ENCODE data around the gene MBOAT1.

MBOAT1 gene

GRCh38 chr6:20211037-20211940, 980 bp downstream of the MBOAT1 start (continued):
- TF ChIP-seq POU6F1 (CRISPR knock-in tag; IDR thresholded peaks at IDR 0.05; ENCODE audit: borderline replicate concordance, low read depth) (no peak), GLIS3 (CRISPR knock-in tag; IDR thresholded peaks at IDR 0.05) (no peak)

- ATAC-seq, result no peak
- TF ChIP-seq TCF4 (CRISPR knock-in tag; IDR thresholded peaks at IDR 0.05; ENCODE audit: borderline replicate concordance) (no peak), ZNF8 (CRISPR knock-in tag; IDR thresholded peaks at IDR 0.05) (no peak), SNAI2 (CRISPR knock-in tag; IDR thresholded peaks at IDR 0.05) (no peak), CSRNP3 (CRISPR knock-in tag; IDR thresholded peaks at IDR 0.05) (no peak), PATZ1 (CRISPR knock-in tag; IDR thresholded peaks at IDR 0.05; ENCODE audit: borderline replicate concordance) (no peak)
These were observed 2.1 kb downstream of the MBOAT1 start for GRCh38 chr6:20210158-20210557.

GRCh38 chr6:20208687-20209378, 3.4 kb downstream of the MBOAT1 start:
- TF ChIP-seq ZFP3 (CRISPR knock-in tag; IDR thresholded peaks at IDR 0.05) (no peak), TOX (CRISPR knock-in tag; IDR thresholded peaks at IDR 0.05; ENCODE audit: borderline replicate concordance) (no peak), CSRNP3 (CRISPR knock-in tag; IDR thresholded peaks at IDR 0.05) (no peak)
- no peak for ATAC-seq

GRCh38 chr6:20207088-20207418, 5.2 kb downstream of the MBOAT1 start:
- no peak for ATAC-seq
- TF ChIP-seq TOX (CRISPR knock-in tag; IDR thresholded peaks at IDR 0.05; ENCODE audit: borderline replicate concordance), result no peak
- no peak for TF ChIP-seq OSR1 (CRISPR knock-in tag; IDR thresholded peaks at IDR 0.05)
- TF ChIP-seq GLIS3 (CRISPR knock-in tag; IDR thresholded peaks at IDR 0.05), result no peak
- TF ChIP-seq PATZ1 (CRISPR knock-in tag; IDR thresholded peaks at IDR 0.05; ENCODE audit: borderline replicate concordance), result no peak
- TF ChIP-seq ISL1 (CRISPR knock-in tag; IDR thresholded peaks at IDR 0.05), result no peak
- TF ChIP-seq ZFP30 (CRISPR knock-in tag; IDR thresholded peaks at IDR 0.05), result no peak
- no peak for TF ChIP-seq ZC3H10 (CRISPR knock-in tag; IDR thresholded peaks at IDR 0.05)
- no peak for TF ChIP-seq CREB5 (CRISPR knock-in tag; IDR thresholded peaks at IDR 0.05; ENCODE audit: low read depth)
- no peak for TF ChIP-seq SNAI2 (CRISPR knock-in tag; IDR thresholded peaks at IDR 0.05)
- no peak for TF ChIP-seq TSHZ2 (CRISPR knock-in tag; IDR thresholded peaks at IDR 0.05)
- TF ChIP-seq PPARA (CRISPR knock-in tag; IDR thresholded peaks at IDR 0.05; ENCODE audit: borderline replicate concordance), result no peak

Data from SK-N-SH treated with all-trans-retinoic acid at 6 μM for 48 hours (cell line).